Mesenchymal stem cell (in vitro differentiated cells and primary cell): ENCODE measurements around the gene MRFAP1L1.

Experiments used
- DNase-seq: peaks from one replicate; pipeline ENCODE4 v3.0.0-alpha.2; 2013
- H2AFZ ChIP-seq: one replicate; pipeline ENCODE4 v1.6.1; 2013; ENCODE audit warnings: low read depth, mild to moderate bottlenecking, control low read depth, inconsistent platforms, low read length, moderate library complexity
- H2AK5ac ChIP-seq: 2 replicates; pipeline ENCODE4 v1.6.1; 2013; ENCODE audit warnings: low read length, moderate library complexity, mild to moderate bottlenecking, inconsistent platforms; ENCODE audit not compliant: severe bottlenecking
- H2BK120ac ChIP-seq: one replicate; pipeline ENCODE4 v1.6.1; 2013; ENCODE audit warnings: low read depth, mild to moderate bottlenecking, inconsistent platforms, low read length, moderate library complexity
- H2BK12ac ChIP-seq, 2 experiments: one replicate each; pipeline ENCODE4 v1.6.1; 2013; ENCODE audit warnings: inconsistent platforms in 2 of 2, low read length in 2 of 2, mild to moderate bottlenecking in 2 of 2, moderate library complexity in 2 of 2, control low read depth in 1 of 2
- H2BK15ac ChIP-seq: one replicate; pipeline ENCODE4 v1.6.1; 2013; ENCODE audit warnings: mild to moderate bottlenecking, low read depth, inconsistent platforms; ENCODE audit not compliant: poor library complexity, severe bottlenecking
- H2BK5ac ChIP-seq: 2 replicates; pipeline ENCODE4 v1.6.1; 2013; ENCODE audit warnings: low read depth, mild to moderate bottlenecking, low read length, control low read depth, inconsistent platforms; ENCODE audit not compliant: poor library complexity, severe bottlenecking
- H3K14ac ChIP-seq, 2 experiments: one replicate each; pipeline ENCODE4 v1.6.1; 2013; ENCODE audit warnings: inconsistent platforms in 2 of 2, low read length in 2 of 2, control low read depth in 1 of 2, mild to moderate bottlenecking in 1 of 2, moderate library complexity in 1 of 2
- H3K18ac ChIP-seq, 2 experiments: one replicate each; pipeline ENCODE4 v1.6.1; 2013; ENCODE audit warnings: inconsistent platforms in 2 of 2, low read length in 2 of 2, control low read depth in 1 of 2, low read depth in 1 of 2, mild to moderate bottlenecking in 1 of 2
- H3K23ac ChIP-seq, 2 experiments: one replicate each; pipeline ENCODE4 v1.6.1; 2013; ENCODE audit warnings: inconsistent platforms in 2 of 2, low read length in 2 of 2, mild to moderate bottlenecking in 2 of 2, moderate library complexity in 2 of 2, control low read depth in 1 of 2
- H3K27ac ChIP-seq: 2 replicates; pipeline ENCODE4 v1.5.1; 2013; ENCODE audit warnings: mild to moderate bottlenecking, moderate library complexity, low read length, control low read depth, inconsistent platforms; ENCODE audit not compliant: poor library complexity, severe bottlenecking
- H3K27me3 ChIP-seq, 2 experiments: 2 replicates each; pipeline versions ENCODE4 v1.6.1 to v1.7.0; 2013; ENCODE audit warnings: low read length in 2 of 2, mild to moderate bottlenecking in 2 of 2, moderate library complexity in 2 of 2, control low read depth in 1 of 2, inconsistent platforms in 1 of 2; ENCODE audit not compliant: control insufficient read depth in 1 of 2, insufficient read depth in 1 of 2
- H3K36me3 ChIP-seq, 2 experiments: 2 replicates each; pipeline versions ENCODE4 v1.6.1 to v1.7.0; 2013; ENCODE audit warnings: low read length in 2 of 2, control low read depth in 1 of 2, inconsistent platforms in 1 of 2, low read depth in 1 of 2, mild to moderate bottlenecking in 1 of 2; ENCODE audit not compliant: insufficient read depth in 2 of 2, control insufficient read depth in 1 of 2
- H3K4ac ChIP-seq, 2 experiments: one replicate each; pipeline ENCODE4 v1.6.1; 2013; ENCODE audit warnings: inconsistent platforms in 2 of 2, low read length in 2 of 2, mild to moderate bottlenecking in 2 of 2, moderate library complexity in 2 of 2, control low read depth in 1 of 2, low read depth in 1 of 2
- H3K4me1 ChIP-seq: 2 replicates; pipeline ENCODE4 v1.6.1; 2013; ENCODE audit warnings: low read depth, low read length, control low read depth; ENCODE audit not compliant: control insufficient read depth, insufficient read depth
- H3K4me2 ChIP-seq: 2 replicates; pipeline ENCODE4 v1.6.1; 2013; ENCODE audit warnings: low read length, mild to moderate bottlenecking, inconsistent platforms; ENCODE audit not compliant: poor library complexity, severe bottlenecking
- H3K4me3 ChIP-seq, 2 experiments: 2 replicates each; pipeline versions ENCODE4 v1.5.1 to v1.7.0; 2013; ENCODE audit warnings: low read length in 2 of 2, mild to moderate bottlenecking in 2 of 2, control low read depth in 1 of 2, low read depth in 1 of 2; ENCODE audit not compliant: insufficient read depth in 1 of 2
- H3K79me1 ChIP-seq: replicated peaks from 2 replicates; pipeline ENCODE4 v1.6.1; 2013; ENCODE audit warnings: mild to moderate bottlenecking, control low read depth, low read length, inconsistent platforms; ENCODE audit not compliant: poor library complexity, severe bottlenecking
- H3K9ac ChIP-seq: 2 replicates; pipeline ENCODE4 v1.7.0; 2013; ENCODE audit warnings: mild to moderate bottlenecking, low read length, moderate library complexity
- H3K9me3 ChIP-seq: 2 replicates; pipeline ENCODE4 v1.7.0; 2013; ENCODE audit warnings: mild to moderate bottlenecking, low read length; ENCODE audit not compliant: control insufficient read depth
- H4K8ac ChIP-seq: one replicate; pipeline ENCODE4 v1.6.1; 2013; ENCODE audit warnings: inconsistent platforms, mild to moderate bottlenecking, low read length, moderate library complexity
- H4K91ac ChIP-seq: one replicate; pipeline ENCODE4 v1.6.1; 2013; ENCODE audit warnings: mild to moderate bottlenecking, low read length, inconsistent platforms
- WGBS: methylation state at CpG from one replicate; pipeline ENCODE4 v1.1.7; 2013; ENCODE audit warnings: mixed read lengths; 5-methylcytosine and 5-hydroxymethylcytosine counted together

MRFAP1L1 gene

DNA sequence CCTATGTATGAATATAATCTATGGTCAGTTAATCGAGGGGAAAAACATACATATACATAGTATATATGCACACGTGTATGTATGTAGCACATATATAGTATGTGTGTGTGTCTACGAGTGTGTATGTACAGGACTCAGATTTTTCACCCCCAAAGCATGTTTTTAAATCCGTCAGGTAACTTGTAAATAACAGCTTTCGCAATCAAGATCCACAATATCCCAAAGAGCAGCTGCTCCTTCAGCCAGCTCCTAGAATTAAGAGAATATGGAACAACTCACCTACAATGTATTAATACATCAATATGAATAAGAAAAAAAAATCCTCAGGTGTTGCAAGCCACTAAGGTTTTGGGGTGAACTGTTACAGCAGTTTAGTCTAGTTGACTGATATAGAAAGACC is 3.5 kb downstream of the MRFAP1L1 start:
- Histone ChIP-seq H3K4ac (no peak overlapping the region), H2BK120ac (no peak overlapping the region), H3K18ac (no peak overlapping the region), H4K91ac (no peak overlapping the region), H3K4me2 (no peak overlapping the region), H3K79me1 (peaks cover 33% of the 10 kb centered on the region), H3K27ac (no peak overlapping the region), H2AFZ (no peak overlapping the region), H3K27me3 (no peaks in the 10 kb centered on the region), H4K8ac (no peak overlapping the region), H2AK5ac (no peak overlapping the region), H2BK12ac (no peak overlapping the region), H2BK15ac (no peak overlapping the region), H3K4me1 (peaks cover 1% of the 10 kb centered on the region), H3K4me3 (no peak overlapping the region), H3K9me3 (peaks cover 8% of the 10 kb centered on the region), H3K14ac (no peak overlapping the region), H3K23ac (no peak overlapping the region), H2BK5ac (no peak overlapping the region), H3K36me3 (peaks cover 9 to 30% of the 10 kb centered on the region in 2 experiments), H3K9ac (no peak overlapping the region)
- no peak for DNase-seq
- 100% methylated on average over 2 of the region's 5 CpGs for WGBS

DNA sequence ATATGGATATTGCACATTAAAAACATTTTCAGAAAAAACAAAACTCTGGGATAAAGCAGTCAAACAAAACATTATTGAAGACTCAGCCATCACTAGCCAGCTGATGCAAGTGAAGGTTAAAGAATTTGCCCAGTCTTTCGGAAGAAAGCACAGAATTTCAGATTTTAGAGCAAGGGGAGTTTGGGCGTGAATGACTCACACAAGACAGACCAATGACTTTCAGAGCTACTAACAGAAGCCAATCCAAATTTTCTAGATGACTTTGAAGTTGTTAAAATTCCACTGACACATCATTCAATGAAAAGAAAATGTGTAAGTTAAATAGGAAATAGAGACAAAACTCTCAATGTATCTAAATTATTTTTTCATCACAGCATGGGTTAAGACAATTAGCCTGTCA is 4.0 kb downstream of the MRFAP1L1 start:
- Histone ChIP-seq H2BK120ac (no peak overlapping the region), H3K4me3 (no peak overlapping the region), H4K8ac (no peak overlapping the region), H2BK15ac (no peak overlapping the region), H2AK5ac (no peak overlapping the region), H2BK5ac (no peak overlapping the region), H3K36me3 (peaks cover 9 to 32% of the 10 kb centered on the region in 2 experiments), H3K14ac (no peak overlapping the region), H3K23ac (no peak overlapping the region), H3K27ac (no peak overlapping the region), H3K4ac (no peak overlapping the region), H2BK12ac (no peak overlapping the region), H3K4me1 (peaks cover 1% of the 10 kb centered on the region), H3K79me1 (peaks cover 34% of the 10 kb centered on the region), H4K91ac (no peak overlapping the region), H3K9ac (no peak overlapping the region), H2AFZ (no peak overlapping the region), H3K9me3 (peaks cover 8% of the 10 kb centered on the region), H3K18ac (no peak overlapping the region), H3K4me2 (no peak overlapping the region), H3K27me3 (no peaks in the 10 kb centered on the region)
- 100% methylated on average over 2 of the region's 2 CpGs for WGBS
- DNase-seq: no peak

DNA sequence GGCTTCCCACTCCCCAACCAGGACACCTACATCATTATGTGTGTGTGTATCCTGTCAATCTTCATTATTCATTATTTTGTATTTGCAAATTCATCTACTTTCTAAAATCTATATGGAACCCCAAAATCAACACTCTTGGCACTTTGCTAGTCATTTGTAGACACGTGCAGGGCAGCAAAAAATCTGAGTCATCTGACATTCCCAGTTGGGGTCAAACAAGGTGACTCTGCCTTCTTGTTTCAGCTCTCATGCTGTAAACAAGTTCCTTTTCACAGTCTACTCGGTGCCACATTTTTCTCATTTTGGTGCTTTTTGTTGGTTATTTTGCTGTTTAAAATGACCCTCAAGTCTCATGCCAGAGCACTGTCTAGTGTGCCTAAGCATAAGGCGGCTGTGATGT is 5.9 kb downstream of the MRFAP1L1 start:
- peaks cover 45% of the 10 kb centered on the region for H3K79me1 ChIP-seq
- H3K4me3 ChIP-seq: no peak overlapping the region
- H3K18ac ChIP-seq: no peak overlapping the region
- H2BK5ac ChIP-seq: no peak overlapping the region
- no peak overlapping the region for H2BK12ac ChIP-seq
- peaks cover 1% of the 10 kb centered on the region for H3K4me1 ChIP-seq
- no peak overlapping the region for H4K8ac ChIP-seq
- no peak overlapping the region for H2BK120ac ChIP-seq
- DNase-seq: peak; percentile 67
- 53% methylated on average over 3 of the region's 3 CpGs for WGBS
- H4K91ac ChIP-seq: no peak overlapping the region
- peaks cover 8% of the 10 kb centered on the region for H3K9me3 ChIP-seq
- no peak overlapping the region for H3K14ac ChIP-seq
- H3K36me3 ChIP-seq: peaks cover 16 to 34% of the 10 kb centered on the region in 2 experiments
- H3K27ac ChIP-seq: no peak overlapping the region
- no peak overlapping the region for H2AK5ac ChIP-seq
- H3K4ac ChIP-seq: no peak overlapping the region
- H3K4me2 ChIP-seq: no peak overlapping the region
- peak overlapping the region; percentile 85 for H2BK15ac ChIP-seq
- no peak overlapping the region for H3K23ac ChIP-seq
- no peaks in the 10 kb centered on the region for H3K27me3 ChIP-seq
- no peak overlapping the region for H3K9ac ChIP-seq
- H2AFZ ChIP-seq: no peak overlapping the region

DNA sequence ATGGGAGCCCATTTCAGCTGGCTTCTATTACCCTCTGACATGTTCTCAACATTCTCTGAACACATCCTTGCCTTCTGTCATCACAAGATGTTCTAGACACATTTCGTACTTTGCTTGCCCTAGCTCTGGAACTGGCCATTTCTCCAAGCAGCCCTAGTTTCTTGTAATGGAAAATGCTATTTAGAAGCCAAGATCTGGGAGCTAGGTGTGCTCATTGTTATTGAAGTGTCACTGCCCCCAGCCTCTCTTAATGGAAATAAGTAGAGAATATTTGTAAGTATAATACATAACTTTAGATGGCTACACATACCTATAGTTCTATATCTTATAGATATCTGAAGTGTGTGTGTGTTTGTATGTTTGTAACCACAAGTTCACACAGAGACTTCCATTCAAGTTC is 6.9 kb downstream of the MRFAP1L1 start:
- no peak overlapping the region for H3K4me3 ChIP-seq
- H3K9ac ChIP-seq: no peak overlapping the region
- H4K91ac ChIP-seq: no peak overlapping the region
- no peaks in the 10 kb centered on the region for H3K27me3 ChIP-seq
- peaks cover 45% of the 10 kb centered on the region for H3K79me1 ChIP-seq
- H3K27ac ChIP-seq: no peak overlapping the region
- no peak overlapping the region for H2AK5ac ChIP-seq
- no peak overlapping the region for H3K4ac ChIP-seq
- H2BK12ac ChIP-seq: no peak overlapping the region
- H3K9me3 ChIP-seq: peaks cover 8% of the 10 kb centered on the region
- H2AFZ ChIP-seq: no peak overlapping the region
- H2BK5ac ChIP-seq: no peak overlapping the region
- WGBS: 0% methylated on average over 1 of the region's 1 CpG
- no peak for DNase-seq
- H3K14ac ChIP-seq: no peak overlapping the region
- H2BK15ac ChIP-seq: no peak overlapping the region
- no peak overlapping the region for H4K8ac ChIP-seq
- H3K36me3 ChIP-seq: peaks cover 16 to 30% of the 10 kb centered on the region in 2 experiments
- no peak overlapping the region for H3K4me2 ChIP-seq
- no peak overlapping the region for H2BK120ac ChIP-seq
- no peak overlapping the region for H3K23ac ChIP-seq
- H3K18ac ChIP-seq: no peak overlapping the region
- H3K4me1 ChIP-seq: peaks cover 1% of the 10 kb centered on the region
